Activated naive CD4-positive, alpha-beta T cell treated with anti-CD3 and anti-CD28 coated beads, Interleukin-2, amount 50 U/mL, for 24 hours (primary cell): ENCODE measurements around the gene KRT75.

ENCODE experiments used
- H3K27ac Mint-ChIP-seq: one replicate; pipeline ENCODE4 v1.8.0; 2021; ENCODE audit warnings: mild to moderate bottlenecking, mixed read lengths
- H3K27me3 Mint-ChIP-seq: one replicate; pipeline ENCODE4 v1.8.0; 2021; ENCODE audit warnings: mixed read lengths
- H3K36me3 Mint-ChIP-seq: one replicate; pipeline ENCODE4 v1.8.0; 2021; ENCODE audit warnings: mixed read lengths
- H3K4me1 Mint-ChIP-seq: one replicate; pipeline ENCODE4 v1.8.0; 2021; ENCODE audit warnings: mixed read lengths
- H3K4me3 Mint-ChIP-seq: one replicate; pipeline ENCODE4 v1.8.0; 2021; ENCODE audit warnings: mild to moderate bottlenecking, mixed read lengths
- H3K9me3 Mint-ChIP-seq: one replicate; pipeline ENCODE4 v1.8.0; 2021; ENCODE audit warnings: mixed read lengths

The KRT75 gene

GRCh38 chr12:52444647-52445595, 10.8 kb upstream of the KRT75 start:
- H3K27me3 Mint-ChIP-seq: peaks cover 11% of the 10 kb centered on the region
- no peak overlapping the region for H3K27ac Mint-ChIP-seq
- no peaks in the 10 kb centered on the region for H3K4me1 Mint-ChIP-seq
- H3K4me3 Mint-ChIP-seq: no peak overlapping the region
- H3K36me3 Mint-ChIP-seq: no peaks in the 10 kb centered on the region
- no peaks in the 10 kb centered on the region for H3K9me3 Mint-ChIP-seq

- Mint-ChIP-seq H3K4me3 (no peak overlapping the region), H3K36me3 (no peaks in the 10 kb centered on the region), H3K4me1 (no peaks in the 10 kb centered on the region), H3K9me3 (no peaks in the 10 kb centered on the region), H3K27ac (no peak overlapping the region), H3K27me3 (peaks cover 10% of the 10 kb centered on the region)
Measured at GRCh38 chr12:52443966-52444365, 9.8 kb upstream of the KRT75 start.

- Mint-ChIP-seq H3K9me3 (no peaks in the 10 kb centered on the region), H3K36me3 (no peaks in the 10 kb centered on the region), H3K27me3 (peaks cover 10% of the 10 kb centered on the region), H3K4me1 (no peaks in the 10 kb centered on the region), H3K4me3 (no peak overlapping the region), H3K27ac (peak overlapping the region; percentile 56)
Measured at GRCh38 chr12:52442600-52443061, 8.5 kb upstream of the KRT75 start.

DNA sequence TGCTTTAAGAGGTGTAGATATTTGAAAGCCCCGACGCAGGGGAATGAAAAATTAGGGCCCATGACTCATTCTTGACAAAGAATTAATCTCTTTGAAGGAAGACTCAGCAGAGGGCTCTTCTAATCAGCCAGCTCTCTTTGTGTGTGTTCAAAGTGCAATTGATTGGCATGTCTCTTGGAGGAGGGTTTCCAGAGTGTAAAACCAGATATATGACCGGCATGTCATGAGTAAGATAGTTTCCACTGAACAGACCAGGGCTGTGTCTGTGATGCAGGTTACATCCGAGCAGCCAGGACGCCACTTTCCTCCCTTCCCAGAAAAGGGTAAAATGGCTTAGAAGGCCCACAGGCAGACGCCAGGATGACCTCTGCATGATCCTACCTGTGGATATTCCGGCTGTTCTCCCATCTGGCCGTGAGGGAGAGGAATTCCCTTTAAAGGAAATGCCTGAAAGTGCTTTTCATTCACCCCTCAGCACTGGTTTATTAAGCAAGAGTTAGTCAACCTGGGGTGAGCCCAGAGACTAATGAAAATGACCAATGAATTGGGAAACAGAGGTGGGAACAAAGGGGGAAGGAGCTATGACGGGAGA, 7.2 kb upstream of the KRT75 start:
- Mint-ChIP-seq H3K27me3 (peaks cover 12% of the 10 kb centered on the region), H3K36me3 (no peaks in the 10 kb centered on the region), H3K4me1 (no peaks in the 10 kb centered on the region)

DNA sequence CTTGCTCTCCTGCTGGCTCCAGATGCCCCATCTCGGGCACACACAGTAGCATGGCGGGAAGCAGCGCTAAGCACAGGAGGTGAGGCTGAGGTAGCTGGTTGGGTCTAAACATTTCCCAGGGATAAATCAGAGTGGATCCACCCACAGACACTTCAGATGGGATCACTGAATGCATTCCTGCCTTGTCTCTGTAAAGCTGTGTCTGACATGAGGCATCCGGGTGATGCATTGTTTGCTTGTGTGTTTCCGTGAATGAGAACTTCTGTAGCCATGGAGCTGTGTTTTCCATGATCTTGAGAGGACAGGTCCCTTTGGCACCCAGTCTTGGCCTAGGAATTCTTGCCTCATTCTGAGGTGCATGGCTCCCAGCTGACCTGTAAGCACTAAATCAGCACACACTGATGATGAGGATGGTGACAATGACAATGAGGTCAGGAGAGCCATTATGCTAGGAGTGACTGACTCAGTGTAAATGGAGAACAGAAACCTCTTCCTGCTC, 6.7 kb upstream of the KRT75 start:
- Mint-ChIP-seq H3K4me3 (no peak overlapping the region), H3K27ac (no peak overlapping the region), H3K4me1 (no peaks in the 10 kb centered on the region), H3K36me3 (no peaks in the 10 kb centered on the region), H3K27me3 (peaks cover 12% of the 10 kb centered on the region), H3K9me3 (no peaks in the 10 kb centered on the region)

More for the DNA sequence above, 7.2 kb upstream of the KRT75 start:
- Mint-ChIP-seq H3K27ac (no peak overlapping the region), H3K9me3 (no peaks in the 10 kb centered on the region), H3K4me3 (no peak overlapping the region)

- no peak overlapping the region for H3K27ac Mint-ChIP-seq
- no peak overlapping the region for H3K4me3 Mint-ChIP-seq
- no peaks in the 10 kb centered on the region for H3K36me3 Mint-ChIP-seq
- peaks cover 17% of the 10 kb centered on the region for H3K27me3 Mint-ChIP-seq
- no peaks in the 10 kb centered on the region for H3K4me1 Mint-ChIP-seq
- no peaks in the 10 kb centered on the region for H3K9me3 Mint-ChIP-seq
Measured at GRCh38 chr12:52439845-52440244, 5.7 kb upstream of the KRT75 start.

DNA sequence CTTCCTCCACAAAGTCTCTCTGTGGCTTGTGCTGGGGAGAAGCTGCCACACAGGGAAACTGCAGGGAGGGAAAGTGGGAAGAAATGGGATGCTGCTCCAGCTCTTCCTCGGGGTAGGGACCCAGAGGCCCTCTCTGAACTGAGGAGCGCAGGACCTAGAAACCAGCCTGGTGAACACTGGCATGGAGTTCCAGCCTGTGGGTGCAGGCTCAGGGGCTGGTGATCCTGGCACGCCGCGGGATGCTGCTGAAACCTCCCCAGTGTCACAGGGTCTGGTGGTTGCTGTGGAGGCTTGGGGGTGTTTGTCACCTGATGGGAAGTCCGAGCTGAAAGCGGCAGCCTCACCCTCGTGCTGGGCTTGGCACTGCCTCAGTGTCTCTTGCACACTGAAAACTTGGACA, 5.2 kb upstream of the KRT75 start:
- Mint-ChIP-seq H3K27ac (no peak overlapping the region), H3K4me1 (no peaks in the 10 kb centered on the region), H3K9me3 (no peaks in the 10 kb centered on the region), H3K4me3 (no peak overlapping the region), H3K36me3 (no peaks in the 10 kb centered on the region), H3K27me3 (peaks cover 19% of the 10 kb centered on the region)

DNA sequence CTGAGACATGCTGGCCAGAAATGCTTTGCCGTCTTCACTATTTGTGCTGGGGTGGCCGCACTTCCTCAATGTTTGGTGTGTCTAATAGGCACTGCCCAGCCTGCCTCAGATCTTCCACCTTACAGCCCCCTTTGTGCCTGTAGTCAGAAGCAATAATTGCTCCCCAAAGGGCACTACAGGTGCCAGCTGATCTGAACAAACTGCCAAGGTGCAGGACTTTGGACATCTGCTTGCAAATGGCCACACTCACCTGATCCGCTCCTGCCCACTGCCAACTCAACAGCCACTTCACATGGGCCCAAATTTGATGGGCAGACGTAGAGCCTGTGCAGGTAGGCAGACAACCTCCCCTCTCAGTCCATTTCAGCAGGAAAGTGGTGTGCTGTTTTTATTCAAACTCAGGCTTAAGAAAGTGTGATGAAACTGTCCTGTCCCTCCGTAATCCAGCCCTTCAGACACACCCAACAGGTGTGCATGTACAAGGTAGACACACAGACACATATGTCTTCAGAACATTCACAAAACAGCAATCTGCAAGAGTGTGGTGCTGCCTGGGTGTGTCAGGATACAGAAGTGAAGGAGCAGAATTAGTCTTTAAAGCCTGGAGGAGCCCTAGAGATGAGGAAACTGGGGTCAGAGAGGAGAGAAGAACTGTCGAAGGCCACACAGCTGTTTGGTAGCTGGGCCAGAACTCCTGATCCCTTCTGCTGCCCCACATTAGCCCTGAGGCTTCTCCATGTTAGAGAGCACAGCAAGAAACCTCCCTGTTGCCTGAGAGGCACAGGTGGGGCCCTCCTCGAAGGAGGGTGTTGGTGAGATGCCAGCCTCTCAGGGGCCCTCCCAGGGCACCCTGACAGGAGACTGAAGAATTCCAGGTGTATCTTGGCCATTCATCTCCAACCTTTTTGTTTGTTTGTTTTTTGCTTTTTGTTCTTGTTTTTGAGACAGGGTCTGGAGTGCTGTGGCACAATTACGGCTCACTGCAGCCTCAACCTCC, 4.4 kb upstream of the KRT75 start:
- Mint-ChIP-seq H3K4me1 (no peaks in the 10 kb centered on the region), H3K4me3 (no peak overlapping the region), H3K36me3 (no peaks in the 10 kb centered on the region), H3K27ac (no peak overlapping the region), H3K27me3 (peaks cover 19% of the 10 kb centered on the region), H3K9me3 (no peaks in the 10 kb centered on the region)

GRCh38 chr12:52437508-52437907, 3.3 kb upstream of the KRT75 start:
- peaks cover 18% of the 10 kb centered on the region for H3K27me3 Mint-ChIP-seq
- H3K9me3 Mint-ChIP-seq: no peaks in the 10 kb centered on the region
- H3K27ac Mint-ChIP-seq: no peak overlapping the region
- no peaks in the 10 kb centered on the region for H3K36me3 Mint-ChIP-seq
- no peak overlapping the region for H3K4me3 Mint-ChIP-seq
- no peaks in the 10 kb centered on the region for H3K4me1 Mint-ChIP-seq

GRCh38 chr12:52436828-52437474, 2.8 kb upstream of the KRT75 start:
- H3K27me3 Mint-ChIP-seq: peaks cover 14% of the 10 kb centered on the region
- no peaks in the 10 kb centered on the region for H3K9me3 Mint-ChIP-seq
- no peaks in the 10 kb centered on the region for H3K4me1 Mint-ChIP-seq

GRCh38 chr12:52436000-52436827, 2.0 kb upstream of the KRT75 start:
- Mint-ChIP-seq H3K36me3 (no peaks in the 10 kb centered on the region), H3K4me1 (no peaks in the 10 kb centered on the region), H3K27ac (peak overlapping the region; percentile 17), H3K27me3 (peaks cover 14% of the 10 kb centered on the region), H3K9me3 (no peaks in the 10 kb centered on the region), H3K4me3 (no peak overlapping the region)

More at GRCh38 chr12:52436828-52437474, 2.8 kb upstream of the KRT75 start:
- Mint-ChIP-seq H3K36me3 (no peaks in the 10 kb centered on the region), H3K27ac (peak overlapping the region; percentile 17), H3K4me3 (no peak overlapping the region)

DNA sequence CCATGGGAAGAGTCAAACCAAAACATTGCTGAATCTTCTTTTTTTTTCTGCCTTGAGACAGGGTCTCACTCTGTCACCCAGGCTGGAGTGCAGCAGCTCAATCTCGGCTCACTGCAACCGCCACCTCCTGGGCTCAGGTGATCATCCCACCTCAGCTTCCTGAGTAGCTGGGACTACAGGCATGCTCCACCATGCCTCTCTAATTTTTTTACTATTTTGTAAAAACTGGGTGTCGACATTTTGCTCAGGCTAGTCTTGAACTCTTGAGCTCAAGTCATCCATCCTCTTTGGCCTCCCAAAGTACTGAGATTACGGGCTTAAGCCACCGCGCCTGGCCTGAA, 1.5 kb upstream of the KRT75 start:
- no peaks in the 10 kb centered on the region for H3K36me3 Mint-ChIP-seq
- no peak overlapping the region for H3K4me3 Mint-ChIP-seq
- H3K27ac Mint-ChIP-seq: no peak overlapping the region
- H3K9me3 Mint-ChIP-seq: no peaks in the 10 kb centered on the region
- H3K4me1 Mint-ChIP-seq: no peaks in the 10 kb centered on the region
- H3K27me3 Mint-ChIP-seq: peaks cover 14% of the 10 kb centered on the region

- Mint-ChIP-seq H3K4me1 (no peaks in the 10 kb centered on the region), H3K9me3 (no peaks in the 10 kb centered on the region), H3K36me3 (no peaks in the 10 kb centered on the region), H3K4me3 (no peak overlapping the region), H3K27ac (no peak overlapping the region), H3K27me3 (peaks cover 14% of the 10 kb centered on the region)
Measured at GRCh38 chr12:52434760-52435530, 774 bp upstream of the KRT75 start.
